Body of pancreas (tissue), 4 donors: ENCODE results near the gene THBS3. TPM values are rescaled to one million over a fixed set of nuclear protein-coding genes. Genes with fewer than 3 reads are reported as not detected.
"Not testable (repeated sequence)": the region's sequence is repeated elsewhere in the genome, so short reads cannot be mapped to it uniquely, and the experiment has no call there.

Experiments
- ATAC-seq: fragments of 150-250 bp; one replicate; pipeline ENCODE4 v1.9.1; 2016
- DNase-seq, 4 donors: peaks; one replicate each; pipeline ENCODE4 v3.0.0-alpha.2; 2019
- H3K27ac ChIP-seq, 4 donors: fragments of 200-600 bp; sonication (generic); 1 replicate in 3 of 4; 2 replicates in 1 of 4; pipeline versions ENCODE4 v1.5.1 to v1.6.1; 2016 to 2019; ENCODE audit warnings: mild to moderate bottlenecking in 1 of 4, mixed read lengths in 1 of 4, moderate library complexity in 1 of 4
- H3K27me3 ChIP-seq, 2 donors: fragments of 200-600 bp; sonication (generic); one replicate each; pipeline ENCODE4 v1.6.0; 2016; ENCODE audit warnings: mild to moderate bottlenecking in 1 of 2
- H3K36me3 ChIP-seq, 2 donors: fragments of 200-600 bp; sonication (generic); replicated peaks in 1 of 2; 2 replicates each; pipeline ENCODE4 v1.5.1; 2016; ENCODE audit warnings: low read depth in 2 of 2; ENCODE audit not compliant: insufficient read depth in 1 of 2
- H3K4me1 ChIP-seq: fragments of 200-600 bp; sonication (generic); one replicate; pipeline ENCODE4 v1.6.0; 2016
- H3K4me3 ChIP-seq, 2 donors: fragments of 200-600 bp; sonication (generic); 1 replicate in 1 of 2; 2 replicates in 1 of 2; pipeline ENCODE4 v1.5.1; 2016 to 2019
- H3K9me3 ChIP-seq, 3 donors: fragments of 200-600 bp; sonication (generic); 1 replicate in 2 of 3; 2 replicates in 1 of 3; pipeline ENCODE4 v1.5.1; 2016
- POLR2A ChIP-seq, 3 donors: fragments of 450-650 bp; IDR thresholded peaks; one replicate each; pipeline ENCODE4 v1.6.1; 2016; ENCODE audit warnings: antibody characterized with exemption in 3 of 3, mild to moderate bottlenecking in 2 of 3
- WGBS, 2 donors: methylation state at CpG; one replicate each; pipeline ENCODE4 v1.1.5; 2017; 5-methylcytosine and 5-hydroxymethylcytosine counted together
- intact Hi-C: fragments of 100-400 bp; cut with DNase I; formaldehyde crosslinking; loops from one replicate; pipeline ENCODE4 v1.15.1; 2023
- total RNA-seq, 2 donors: library from RNA; depleted of rRNA; stranded (reverse); fragments of >200 nt; gene quantifications; one replicate each; pipeline ENCODE4 v1.1.0, GENCODE V29; 2016
- TF ChIP-seq, protein P1 (sequence below), 7 experiments: fragments of 450-650 bp in 4 of 7; fragments of 200-600 bp in 3 of 7; sonication (generic) in 3 of 7; IDR thresholded peaks; one replicate each; pipeline ENCODE4 v1.5.1; 2016 to 2019; ENCODE audit warnings: antibody characterized with exemption in 7 of 7

Gene THBS3
- total RNA-seq, 2 donors from 2014 or later, result 15.0 to 21.1 TPM

GRCh38 chr1:155169541-155169940, 38.2 kb downstream of the THBS3 start:
- Histone ChIP-seq H3K4me3 (no peak overlapping the region), H3K27me3 (no peaks in the 10 kb centered on the region), H3K9me3 (no peaks in the 10 kb centered on the region), H3K36me3 (peaks cover 0 to 7% of the 10 kb centered on the region in 2 donors), H3K27ac (no peak overlapping the region), H3K4me1 (peaks cover 19% of the 10 kb centered on the region)
- no peak for ATAC-seq
- no peak for DNase-seq
- intact Hi-C loops, result loop anchor here (5.0 kb wide), 2 partner anchors 37 to 77 kb away; no protein-coding TSS in a partner anchor
- 61 to 66% methylated on average over 5 of the region's 5 CpGs for WGBS, 2 donors
- TF ChIP-seq POLR2A (IDR thresholded peaks at IDR 0.05), result no peak
- TF ChIP-seq, protein P1, sequence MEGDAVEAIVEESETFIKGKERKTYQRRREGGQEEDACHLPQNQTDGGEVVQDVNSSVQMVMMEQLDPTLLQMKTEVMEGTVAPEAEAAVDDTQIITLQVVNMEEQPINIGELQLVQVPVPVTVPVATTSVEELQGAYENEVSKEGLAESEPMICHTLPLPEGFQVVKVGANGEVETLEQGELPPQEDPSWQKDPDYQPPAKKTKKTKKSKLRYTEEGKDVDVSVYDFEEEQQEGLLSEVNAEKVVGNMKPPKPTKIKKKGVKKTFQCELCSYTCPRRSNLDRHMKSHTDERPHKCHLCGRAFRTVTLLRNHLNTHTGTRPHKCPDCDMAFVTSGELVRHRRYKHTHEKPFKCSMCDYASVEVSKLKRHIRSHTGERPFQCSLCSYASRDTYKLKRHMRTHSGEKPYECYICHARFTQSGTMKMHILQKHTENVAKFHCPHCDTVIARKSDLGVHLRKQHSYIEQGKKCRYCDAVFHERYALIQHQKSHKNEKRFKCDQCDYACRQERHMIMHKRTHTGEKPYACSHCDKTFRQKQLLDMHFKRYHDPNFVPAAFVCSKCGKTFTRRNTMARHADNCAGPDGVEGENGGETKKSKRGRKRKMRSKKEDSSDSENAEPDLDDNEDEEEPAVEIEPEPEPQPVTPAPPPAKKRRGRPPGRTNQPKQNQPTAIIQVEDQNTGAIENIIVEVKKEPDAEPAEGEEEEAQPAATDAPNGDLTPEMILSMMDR (IDR thresholded peaks at IDR 0.05), result no peak

- 72 to 75% methylated on average over 10 of the region's 10 CpGs for WGBS, 2 donors
- intact Hi-C loops, result loop anchor here (5.0 kb wide), 2 partner anchors 36 to 76 kb away; no protein-coding TSS in a partner anchor
These were observed 39.1 kb downstream of the THBS3 start for GRCh38 chr1:155168456-155169210.

DNA sequence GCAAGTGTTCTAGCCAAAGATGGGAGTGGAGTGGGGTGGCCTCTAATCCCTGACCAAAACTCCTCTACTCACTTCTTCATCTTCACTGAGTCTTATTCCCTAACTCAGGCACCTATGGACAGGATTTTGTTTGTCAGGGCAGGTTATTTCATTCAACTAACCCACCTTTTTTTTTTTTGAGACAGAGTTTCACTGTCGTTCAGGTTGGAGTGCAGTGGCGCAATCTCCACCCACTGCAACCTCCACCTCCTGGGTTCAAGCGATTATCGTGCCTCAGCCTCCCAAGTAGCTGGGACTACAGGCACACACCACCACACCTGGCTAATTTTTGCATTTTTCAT, 39.6 kb downstream of the THBS3 start:
- H3K9me3 ChIP-seq, H3K27ac ChIP-seq, ATAC-seq, H3K4me3 ChIP-seq, DNase-seq, H3K36me3 ChIP-seq, H3K27me3 ChIP-seq: not testable (repeated sequence)
- WGBS, 2 donors, result 35 to 38% methylated on average over 4 of the region's 4 CpGs
- H3K4me1 ChIP-seq, result peaks cover 19% of the 10 kb centered on the region
- intact Hi-C loops, result loop anchor here (5.0 kb wide), 2 partner anchors 36 to 76 kb away; no protein-coding TSS in a partner anchor
- TF ChIP-seq POLR2A (IDR thresholded peaks at IDR 0.05), result peak in 1 of 3 donors; percentile 9

More at GRCh38 chr1:155168456-155169210, 39.1 kb downstream of the THBS3 start:
- DNase-seq, result no peak
- no peaks in the 10 kb centered on the region for H3K9me3 ChIP-seq
- no peak overlapping the region for H3K4me3 ChIP-seq
- H3K4me1 ChIP-seq, result peaks cover 19% of the 10 kb centered on the region
- H3K27ac ChIP-seq, result no peak overlapping the region
- no peak for ATAC-seq
- no peaks in the 10 kb centered on the region for H3K27me3 ChIP-seq
- peaks cover 0 to 7% of the 10 kb centered on the region in 2 donors for H3K36me3 ChIP-seq
- no peak for TF ChIP-seq POLR2A (IDR thresholded peaks at IDR 0.05)
- TF ChIP-seq, protein P1 (IDR thresholded peaks at IDR 0.05), result no peak

DNA sequence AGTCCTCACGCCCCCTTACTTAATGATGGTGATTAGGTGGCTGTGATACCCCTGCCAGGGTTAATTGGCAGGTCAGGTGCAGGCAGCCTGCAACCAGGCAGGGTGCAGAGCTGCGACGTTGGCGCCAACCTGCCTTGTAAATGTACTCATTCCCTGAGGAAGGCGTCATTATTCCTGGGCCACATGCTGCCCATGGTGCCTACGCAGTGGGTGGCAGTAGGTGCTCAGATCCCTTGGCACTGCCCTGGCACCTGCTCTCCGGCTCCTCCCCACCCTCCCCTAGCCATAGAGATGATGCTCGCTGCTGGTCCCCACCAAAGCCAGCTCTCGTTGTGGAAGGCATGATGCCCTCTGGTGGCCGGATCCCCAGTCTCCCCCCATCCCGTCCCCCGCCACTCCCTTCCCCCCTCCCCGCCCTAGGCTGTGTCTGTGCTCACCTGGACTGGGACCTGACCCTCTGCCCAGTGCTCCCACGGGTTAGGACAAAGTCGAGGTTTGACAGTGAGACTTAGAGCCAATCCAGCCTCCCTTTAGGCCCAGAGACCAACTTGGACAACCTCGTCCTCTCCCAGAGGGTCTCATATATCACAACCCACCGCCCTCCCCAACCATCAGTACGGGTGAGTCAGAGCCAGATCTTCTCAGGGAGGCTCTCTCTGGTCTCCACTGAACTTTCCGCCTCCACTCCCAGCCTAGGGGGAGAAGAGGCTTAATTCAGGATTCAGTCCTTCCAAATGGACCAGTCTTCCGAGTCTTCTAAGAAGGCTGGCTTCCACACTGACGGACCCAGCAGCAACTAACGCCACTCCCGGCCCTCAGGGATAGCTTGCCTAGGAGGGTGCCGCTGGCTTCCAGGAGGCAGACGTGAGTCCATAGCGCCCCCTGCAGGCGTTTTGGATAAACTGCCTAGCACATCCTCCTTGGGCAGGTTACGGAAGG, 40.3 kb downstream of the THBS3 start:
- H3K4me1 ChIP-seq, result peaks cover 17% of the 10 kb centered on the region
- peaks cover 0 to 7% of the 10 kb centered on the region in 2 donors for H3K36me3 ChIP-seq
- WGBS, 2 donors, result 7 to 9% methylated on average over 16 to 25 of the region's 28 CpGs
- no peak for TF ChIP-seq POLR2A (IDR thresholded peaks at IDR 0.05)
- TF ChIP-seq, protein P1 (IDR thresholded peaks at IDR 0.05), result peak; percentile 79 to 95 (median 93)
- no peaks in the 10 kb centered on the region for H3K9me3 ChIP-seq
- H3K27me3 ChIP-seq, result no peaks in the 10 kb centered on the region
- intact Hi-C loops, result loop anchor here (5.0 kb wide), 2 partner anchors 35 to 75 kb away; no protein-coding TSS in a partner anchor
- ATAC-seq (peak; percentile 85), DNase-seq (peak; percentile 90 to 91 (median 91))
- H3K27ac ChIP-seq, result peak overlapping the region in 2 of 4 donors; percentile 2 to 45
- H3K4me3 ChIP-seq, result no peak overlapping the region
